ENCODE results near the gene SPSB1. TPM values are rescaled to one million over a fixed set of nuclear protein-coding genes. Genes with fewer than 3 reads are reported as not detected.
A peak's percentile ranks its signal among the peaks of the same experiment; 100 is the strongest.

Gene SPSB1
- total and polyA plus RNA-seq, 2 experiments from 2014 or later: 2.4 to 6.8 TPM

GRCh38 chr1:9385801-9386573 lies 93.3 kb downstream of the SPSB1 start (continued):
- TF ChIP-seq ZNF462 (CRISPR knock-in tag; IDR thresholded peaks at IDR 0.05) (no peak), ZNF114 (CRISPR knock-in tag; IDR thresholded peaks at IDR 0.05) (no peak), EZH2phosphoT487 (IDR thresholded peaks at IDR 0.05; ENCODE audit: unreplicated experiment) (no peak), JUNB (IDR thresholded peaks at IDR 0.05; ENCODE audit: unreplicated experiment) (no peak)

GRCh38 chr1:9388335-9389180 lies 95.9 kb downstream of the SPSB1 start:
- no peaks in the 10 kb centered on the region for H3K36me3 ChIP-seq (ENCODE audit: insufficient read depth)
- H3K27ac Mint-ChIP-seq: no peak overlapping the region
- no peak overlapping the region for H3K4me2 ChIP-seq
- peak overlapping the region; percentile 59; the same call in 1 of the 2 replicates for H2AFZ ChIP-seq
- no peak for ATAC-seq
- H3K4me1 ChIP-seq (ENCODE audit: insufficient read depth): no peaks in the 10 kb centered on the region
- no peaks in the 10 kb centered on the region; the same call in 2 of the 3 replicates for H3K4me1 Mint-ChIP-seq
- DNase-seq (ENCODE audit: low spot score): no peak
- H3K27ac ChIP-seq (ENCODE audit: low read depth): no peak overlapping the region
- no peaks in the 10 kb centered on the region for H4K20me1 ChIP-seq (replicated peaks; ENCODE audit: insufficient read depth)
- no peak overlapping the region for H3K4me3 ChIP-seq
- no peaks in the 10 kb centered on the region for H3K27me3 ChIP-seq (ENCODE audit: insufficient read depth)
- 0 out of 2 replicates have a peak, but pooled peaks cover 2% of the 10 kb centered on the region for H3K9me2 ChIP-seq (ENCODE audit: insufficient read depth)
- no peaks in the 10 kb centered on the region for H3K9me3 Mint-ChIP-seq
- H3K4me3 Mint-ChIP-seq: no peak overlapping the region
- peaks cover 12% of the 10 kb centered on the region for H3K27me3 Mint-ChIP-seq (ENCODE audit: insufficient read depth, low read depth, poor library complexity)
- no peaks in the 10 kb centered on the region for H3K79me2 ChIP-seq (replicated peaks; ENCODE audit: insufficient read depth)
- H3K36me3 Mint-ChIP-seq (ENCODE audit: low read depth): no peaks in the 10 kb centered on the region
- H3F3A ChIP-seq (replicated peaks; ENCODE audit: low read depth): no peaks in the 10 kb centered on the region
- no peak for TF ChIP-seq ZNF114 (CRISPR knock-in tag; IDR thresholded peaks at IDR 0.05)
- TF ChIP-seq CREB1 (CRISPR knock-in tag; IDR thresholded peaks at IDR 0.05; ENCODE audit: low read depth): no peak
- no peak for TF ChIP-seq EZH2 (IDR thresholded peaks at IDR 0.05; ENCODE audit: low read depth, unreplicated experiment)
- no peak for TF ChIP-seq CTCF (conservative IDR thresholded peaks at IDR 0.05; ENCODE audit: low read depth in 2 of 2)

All from GM23338 (cell line).